A204.1 (cell line): ENCODE data around the gene RMI2.

ENCODE experiments used
- FAIRE-seq: peaks from 2 replicates; lab custom pipeline; 2012; peaks lifted over from hg19 to GRCh38; lab: Jason Lieb, UNC

Gene RMI2

GRCh38 chr16:11329071-11329491 lies 16.2 kb upstream of the RMI2 start:
- no peak for FAIRE-seq

GRCh38 chr16:11329891-11330290 lies 15.4 kb upstream of the RMI2 start:
- FAIRE-seq = no peak

GRCh38 chr16:11330526-11331237 lies 14.6 kb upstream of the RMI2 start:
- no peak for FAIRE-seq

GRCh38 chr16:11331967-11332366 lies 13.3 kb upstream of the RMI2 start:
- no peak for FAIRE-seq

GRCh38 chr16:11333010-11333409 lies 12.2 kb upstream of the RMI2 start:
- no peak for FAIRE-seq

GRCh38 chr16:11333702-11334101 lies 11.6 kb upstream of the RMI2 start:
- no peak for FAIRE-seq

GRCh38 chr16:11334831-11335404 lies 10.3 kb upstream of the RMI2 start:
- no peak for FAIRE-seq

GRCh38 chr16:11339075-11339474 lies 6.2 kb upstream of the RMI2 start:
- no peak for FAIRE-seq

- no peak for FAIRE-seq
Observed at GRCh38 chr16:11340710-11341109, 4.5 kb upstream of the RMI2 start.

- no peak for FAIRE-seq
Observed at GRCh38 chr16:11341371-11341770, 3.9 kb upstream of the RMI2 start.

- no peak for FAIRE-seq
Observed at GRCh38 chr16:11342021-11342855, 3.0 kb upstream of the RMI2 start.

- FAIRE-seq = no peak
Observed at GRCh38 chr16:11346700-11347319, 1.6 kb downstream of the RMI2 start.

GRCh38 chr16:11347831-11348230 lies 2.6 kb downstream of the RMI2 start:
- no peak for FAIRE-seq

GRCh38 chr16:11348737-11349598 lies 3.7 kb downstream of the RMI2 start:
- FAIRE-seq = no peak

- FAIRE-seq = no peak
Observed at GRCh38 chr16:11349599-11350276, 4.5 kb downstream of the RMI2 start.

- no peak for FAIRE-seq
Observed at GRCh38 chr16:11350519-11350918, 5.3 kb downstream of the RMI2 start.

- FAIRE-seq = no peak
Observed at GRCh38 chr16:11350921-11351335, 5.7 kb downstream of the RMI2 start.

- no peak for FAIRE-seq
Observed at GRCh38 chr16:11353158-11353557, 7.9 kb downstream of the RMI2 start.

- FAIRE-seq = no peak
Observed at GRCh38 chr16:11354407-11354732, 9.1 kb downstream of the RMI2 start.

- FAIRE-seq = no peak
Observed at GRCh38 chr16:11354733-11355574, 9.7 kb downstream of the RMI2 start.
